GM18870 (cell line): ENCODE measurements around the gene PGM1.
A peak's percentile ranks its signal among the peaks of the same experiment; 100 is the strongest.

Source experiments
- ATAC-seq: cut with Tn5 transposase; IDR thresholded peaks from one replicate; pipeline ENCODE4 v1.9.1; 2021; ENCODE audit warnings: moderate library complexity; ENCODE audit not compliant: unreplicated experiment

Gene PGM1

DNA sequence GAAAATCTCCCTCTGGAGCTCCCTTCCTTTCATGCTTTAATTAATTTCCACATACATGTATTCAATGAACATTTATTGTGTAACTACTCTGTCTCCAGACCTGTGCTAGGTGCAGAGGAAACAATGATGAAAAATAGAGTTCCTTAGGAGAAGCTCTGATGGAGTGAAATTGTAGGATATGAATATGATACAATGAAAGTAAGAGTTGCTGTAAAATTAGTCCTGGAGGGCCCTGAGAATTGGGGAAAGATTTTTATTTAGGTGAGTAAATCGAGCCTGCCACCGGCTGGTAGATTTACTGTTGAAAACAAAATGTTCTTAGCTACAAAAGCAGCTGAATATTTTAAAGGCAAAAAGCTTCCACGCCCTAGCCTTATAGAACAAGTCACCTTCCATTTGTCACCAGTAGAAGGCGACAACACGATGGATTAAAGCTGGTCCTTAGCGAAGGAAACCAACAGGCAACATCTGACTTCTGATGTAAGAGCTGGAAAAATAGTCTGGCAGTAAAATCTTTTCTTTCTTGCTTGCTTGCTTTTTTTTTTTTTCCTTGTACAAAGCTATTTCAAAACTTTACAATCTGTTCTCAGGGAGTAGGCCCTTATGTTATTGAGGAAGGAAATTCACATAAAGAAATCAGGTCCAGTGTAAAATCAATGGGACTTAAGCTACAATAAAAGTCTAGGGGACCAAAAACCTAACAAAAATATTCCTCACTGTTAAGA is 98.7 kb downstream of the PGM1 start:
- ATAC-seq, result peak; percentile 71

DNA sequence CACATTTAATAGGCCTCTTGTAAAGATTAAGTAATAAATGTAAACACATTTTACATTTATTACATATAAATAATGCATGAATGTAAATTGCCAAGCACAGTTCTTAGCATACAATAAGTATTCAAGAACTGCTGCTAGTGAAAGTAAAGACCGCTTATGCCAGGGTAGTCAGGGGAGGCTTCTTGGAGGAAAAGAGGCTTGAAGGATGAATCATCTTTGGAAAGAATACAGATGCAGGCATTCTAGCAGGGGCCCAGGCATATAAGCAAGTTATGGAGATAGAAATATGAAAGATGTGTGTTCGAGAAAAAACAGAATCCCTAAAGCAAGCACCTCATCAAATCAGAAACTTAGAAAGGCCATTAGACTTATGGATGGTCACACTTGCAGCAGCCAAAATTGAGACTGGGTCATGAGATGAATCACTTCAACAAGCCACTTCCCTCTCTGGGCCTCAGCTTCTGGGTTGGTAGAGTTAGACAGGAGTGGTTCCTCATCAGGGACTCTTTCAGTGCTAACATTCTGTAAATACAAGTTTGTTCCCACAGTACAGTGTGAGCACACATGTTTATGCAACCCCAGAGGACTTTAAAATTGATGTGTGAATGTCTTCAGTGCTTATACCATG is 100.8 kb downstream of the PGM1 start:
- peak; percentile 64 for ATAC-seq

DNA sequence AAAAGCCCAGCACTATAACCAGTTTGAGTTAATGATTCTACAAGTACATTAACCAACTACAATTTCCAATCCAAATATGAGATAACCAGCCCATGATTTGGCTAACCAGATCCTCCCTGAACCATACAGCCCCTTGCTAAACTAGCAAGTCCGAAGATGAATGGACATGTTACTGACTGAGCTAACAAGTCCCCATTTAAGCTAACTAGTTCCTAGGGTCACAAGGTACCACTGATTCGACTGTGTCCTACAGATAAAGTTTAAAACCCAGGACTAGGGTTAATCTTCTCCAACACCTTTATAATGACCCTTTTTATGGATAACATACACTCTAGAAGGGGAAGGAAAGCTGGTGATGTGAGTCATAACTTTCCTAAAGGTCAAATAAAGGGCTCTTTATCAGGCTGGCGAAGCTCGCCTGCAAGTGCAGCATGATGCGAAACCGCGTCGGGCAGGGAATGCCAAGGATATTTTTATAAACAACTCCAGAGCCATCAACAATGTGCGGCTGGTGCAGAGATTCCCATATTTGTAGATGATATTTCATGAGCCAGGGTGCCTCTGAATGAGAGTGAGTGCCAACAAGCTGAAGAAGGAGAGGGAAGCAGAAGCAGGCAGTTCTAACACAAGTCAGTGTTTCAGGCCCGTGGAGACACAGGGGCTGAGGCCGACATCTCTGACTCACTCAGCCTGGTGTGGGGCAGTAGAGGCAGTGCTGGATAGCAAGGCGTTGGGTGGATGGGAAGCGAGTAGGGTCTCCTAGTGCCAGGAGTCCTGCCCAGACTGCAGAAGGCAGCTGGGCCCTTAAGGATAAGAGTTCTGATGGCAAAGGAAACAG is 105.0 kb downstream of the PGM1 start:
- ATAC-seq, result no peak

DNA sequence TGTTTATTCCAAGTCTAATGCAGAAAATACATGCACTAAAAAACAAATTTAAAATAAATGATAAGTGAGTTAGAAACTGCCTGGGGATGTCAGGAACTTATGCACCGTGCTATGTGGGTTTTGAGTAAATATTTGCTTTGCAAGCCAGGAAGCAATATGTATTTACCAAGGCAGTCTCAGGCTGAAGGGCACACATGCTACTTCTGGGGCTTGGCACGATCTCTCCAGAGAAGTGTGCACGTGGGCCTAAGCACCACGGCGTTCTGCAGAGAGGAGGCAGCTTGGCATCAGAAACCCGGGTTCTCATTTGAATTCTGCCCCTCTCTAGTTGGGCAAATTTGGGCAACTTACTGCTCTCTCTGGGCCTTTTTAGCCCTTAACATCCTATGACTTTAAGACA is 108.0 kb downstream of the PGM1 start:
- ATAC-seq, result no peak

DNA sequence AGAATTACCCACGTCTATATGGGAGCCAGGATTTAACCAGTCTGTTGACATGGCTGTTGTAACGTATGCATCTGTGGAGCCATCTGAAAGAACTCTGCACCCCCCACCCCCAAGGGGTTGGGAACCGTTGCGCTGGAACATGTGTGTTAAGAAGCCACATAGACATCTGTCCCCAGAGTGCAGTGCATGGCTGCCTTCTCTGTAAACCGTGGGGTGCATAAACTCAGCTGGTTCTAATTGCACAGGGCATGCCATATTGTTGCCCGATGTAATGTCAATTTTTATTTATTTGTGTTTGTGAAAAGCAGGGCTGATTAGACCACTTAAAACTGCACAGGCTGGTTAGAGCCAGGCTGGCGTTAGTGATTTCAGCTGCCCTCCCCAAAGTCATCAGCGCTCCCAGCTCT is 110.5 kb downstream of the PGM1 start:
- ATAC-seq, result no peak

DNA sequence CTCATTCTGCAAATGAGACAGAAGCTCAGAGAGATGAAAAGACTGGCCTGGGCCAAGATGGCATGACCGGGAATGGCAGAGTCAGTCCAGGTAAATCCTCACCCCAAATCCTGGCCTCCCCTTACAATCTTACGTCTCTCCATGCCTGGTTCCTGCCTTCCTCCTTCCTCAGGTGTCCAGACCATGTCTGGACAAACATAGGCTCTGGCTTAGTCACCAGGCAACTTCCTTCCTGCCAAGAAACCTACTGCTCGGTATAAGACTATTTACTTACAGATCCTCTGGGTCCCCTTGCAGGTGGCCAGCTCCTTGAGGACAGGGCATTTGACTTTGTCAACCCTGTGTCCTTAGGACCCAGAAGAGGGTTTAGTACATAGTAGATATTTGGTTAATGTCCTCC is 111.2 kb downstream of the PGM1 start:
- ATAC-seq, result no peak

DNA sequence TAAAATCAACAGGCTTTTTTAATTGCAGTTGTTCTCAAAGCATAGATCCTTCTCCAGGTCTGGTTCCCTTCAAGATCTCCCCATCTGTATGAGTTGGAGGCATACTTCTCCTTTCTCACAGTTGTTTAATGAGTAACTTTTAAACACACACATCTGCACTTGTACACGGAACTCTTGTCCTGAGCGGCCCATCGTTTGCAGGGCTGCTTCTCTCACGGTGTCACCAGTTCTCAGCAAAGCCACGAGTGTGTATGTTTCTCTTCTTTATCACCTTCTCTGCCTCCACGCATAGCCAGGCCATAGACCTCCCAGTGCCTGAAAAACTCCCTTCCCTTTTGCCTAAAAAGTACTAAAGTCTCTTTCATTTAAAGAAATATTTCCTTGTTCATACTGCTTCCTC is 111.9 kb downstream of the PGM1 start:
- ATAC-seq, result peak; percentile 93

DNA sequence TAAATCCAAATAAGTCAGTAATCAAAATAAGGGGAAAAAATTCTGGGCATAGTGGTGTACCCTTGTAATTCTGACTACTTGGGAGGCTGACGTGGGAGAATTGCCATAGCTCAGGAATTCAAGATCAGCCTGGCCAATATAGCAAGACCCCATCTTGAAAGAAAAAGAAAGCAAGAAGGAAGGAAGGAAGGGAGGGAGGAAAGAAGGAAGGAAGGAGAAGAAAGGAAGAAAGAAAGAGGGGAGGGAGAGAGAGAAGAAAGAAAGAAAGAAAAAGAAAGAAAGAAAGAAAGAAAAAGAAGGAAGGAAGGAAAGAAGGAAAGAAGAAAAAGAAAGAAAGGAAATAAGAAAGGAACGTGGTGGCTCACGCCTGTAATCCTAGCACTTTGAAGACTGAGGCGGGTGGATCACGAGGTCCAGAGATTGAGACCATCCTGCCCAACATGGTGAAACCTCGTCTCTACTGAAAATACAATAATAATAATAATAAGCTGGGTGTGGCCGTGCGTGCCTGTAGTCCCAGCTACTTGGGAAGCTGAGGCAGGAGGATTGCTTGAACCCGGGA is 116.1 kb downstream of the PGM1 start:
- no peak for ATAC-seq
